B cell (primary cell): Measurements from ENCODE around the gene HOXA1. TPM values are rescaled to one million over a fixed set of nuclear protein-coding genes. Genes with fewer than 3 reads are reported as not detected.

Experiments
- ATAC-seq: fragments of 200-7000 bp; cut with Tn5 transposase; one replicate; pipeline ENCODE4 v1.10.0; 2021; ENCODE audit warnings: low read depth, mild to moderate bottlenecking, moderate number of reproducible peaks, moderate library complexity
- CTCF ChIA-PET: fragments of 350-600 bp; sonication (Branson Sonifier 250); formaldehyde crosslinking; loops from one replicate; lab custom pipeline; 2021; ENCODE audit warnings: antibody characterized with exemption, inconsistent platforms; lab: Charles Lee
- POLR2A ChIA-PET: fragments of 350-600 bp; sonication (Branson Sonifier 250); formaldehyde crosslinking; loops from one replicate; lab custom pipeline; 2021; ENCODE audit warnings: antibody characterized with exemption; lab: Charles Lee
- DNase-seq: peaks from one replicate; pipeline ENCODE4 v3.0.0; 2013
- H2AFZ ChIP-seq: 2 replicates; pipeline ENCODE4 v1.6.1; 2012; ENCODE audit warnings: mild to moderate bottlenecking, low read depth, low read length; ENCODE audit not compliant: insufficient read depth, poor library complexity, severe bottlenecking
- H3K27ac ChIP-seq, 2 donors: 1 replicate in 1 of 2; 2 replicates in 1 of 2; pipeline ENCODE4 v1.5.1; 2012 to 2013; ENCODE audit warnings: low read length in 2 of 2, mild to moderate bottlenecking in 2 of 2, moderate library complexity in 1 of 2
- H3K27me3 ChIP-seq, 4 experiments: fragments of 200-600 bp in 1 of 4; sonication (generic) in 1 of 4; replicated peaks in 1 of 4; 1 replicate in 2 of 4; 2 replicates in 2 of 4; pipeline versions ENCODE4 v1.6.1 to v1.7.0; 2013 to 2016; ENCODE audit warnings: low read length in 3 of 4, mild to moderate bottlenecking in 2 of 4, mixed read lengths in 1 of 4, moderate library complexity in 1 of 4; ENCODE audit not compliant: insufficient read depth in 4 of 4, control insufficient read depth in 3 of 4; ENCODE audit errors: control extremely low read depth in 1 of 4
- H3K36me3 ChIP-seq, 2 experiments: replicated peaks in 1 of 2; 1 replicate in 1 of 2; 2 replicates in 1 of 2; pipeline versions ENCODE4 v1.6.1 to v1.7.1; 2013; ENCODE audit warnings: low read length in 1 of 2; ENCODE audit not compliant: insufficient read depth in 2 of 2, control insufficient read depth in 1 of 2; ENCODE audit errors: control extremely low read depth in 1 of 2, extremely low read depth in 1 of 2
- H3K4me1 ChIP-seq, 2 donors: fragments of 200-600 bp in 1 of 2; sonication (generic) in 1 of 2; 1 replicate in 1 of 2; 2 replicates in 1 of 2; pipeline versions ENCODE4 v1.5.1 to v1.6.1; 2013 to 2017; ENCODE audit warnings: low read length in 2 of 2; ENCODE audit not compliant: control insufficient read depth in 2 of 2, insufficient read depth in 2 of 2
- H3K4me2 ChIP-seq: replicated peaks from 2 replicates; pipeline ENCODE3; 2012; ENCODE audit warnings: mild to moderate bottlenecking, low read depth, low read length; ENCODE audit not compliant: poor library complexity, severe bottlenecking
- H3K4me3 ChIP-seq, 5 experiments: fragments of 200-600 bp in 1 of 5; sonication (generic) in 1 of 5; 1 replicate in 3 of 5; 2 replicates in 2 of 5; pipeline versions ENCODE4 v1.5.1 to v1.7.0; 2011 to 2016; ENCODE audit warnings: low read length in 4 of 5, mild to moderate bottlenecking in 4 of 5, low read depth in 2 of 5, control low read depth in 1 of 5, moderate library complexity in 1 of 5; ENCODE audit not compliant: insufficient read depth in 1 of 5; ENCODE audit errors: control extremely low read depth in 1 of 5, extremely low read depth in 1 of 5
- H3K79me2 ChIP-seq: fragments of 200-600 bp; sonication (generic); one replicate; pipeline ENCODE4 v1.6.0; 2016; ENCODE audit warnings: low read length; ENCODE audit not compliant: control insufficient read depth, insufficient read depth
- H3K9ac ChIP-seq: fragments of 200-600 bp; sonication (generic); 2 replicates; pipeline ENCODE4 v1.6.1; 2017; ENCODE audit warnings: mild to moderate bottlenecking, low read length, moderate library complexity
- H3K9me3 ChIP-seq, 3 donors: one replicate each; pipeline versions ENCODE4 v1.6.1 to v1.7.1; 2013; ENCODE audit warnings: low read length in 2 of 3; ENCODE audit not compliant: control insufficient read depth in 2 of 3, insufficient read depth in 1 of 3; ENCODE audit errors: control extremely low read depth in 1 of 3
- H4K20me1 ChIP-seq: 2 replicates; pipeline ENCODE4 v1.6.0; 2012; ENCODE audit warnings: mild to moderate bottlenecking, low read length; ENCODE audit not compliant: insufficient read depth, control insufficient read depth, poor library complexity, severe bottlenecking
- H3K27ac Mint-ChIP-seq: one replicate; pipeline ENCODE4 v1.8.0; 2021; ENCODE audit warnings: mixed read lengths
- H3K27me3 Mint-ChIP-seq: one replicate; pipeline ENCODE4 v1.8.0; 2021; ENCODE audit warnings: mixed read lengths
- H3K4me1 Mint-ChIP-seq: one replicate; pipeline ENCODE4 v1.8.0; 2021; ENCODE audit warnings: mixed read lengths
- H3K4me3 Mint-ChIP-seq: one replicate; pipeline ENCODE4 v1.8.0; 2021; ENCODE audit warnings: mixed read lengths
- H3K9me3 Mint-ChIP-seq: one replicate; pipeline ENCODE4 v1.8.0; 2022; ENCODE audit warnings: mixed read lengths; ENCODE audit not compliant: insufficient read depth
- CTCF ChIP-seq: fragments of 200-600 bp; IDR thresholded peaks from one replicate; pipeline ENCODE4 v1.8.0; 2022; ENCODE audit warnings: antibody characterized with exemption, mild to moderate bottlenecking
- EZH2 ChIP-seq: IDR thresholded peaks from 2 replicates; pipeline ENCODE4 v1.6.1; 2012; ENCODE audit warnings: borderline replicate concordance, low read depth, mild to moderate bottlenecking, moderate library complexity, low read length; ENCODE audit not compliant: insufficient read depth, poor library complexity, severe bottlenecking
- WGBS: methylation state at CpG from one replicate; pipeline ENCODE4 v1.1.5; 2013; ENCODE audit warnings: missing lambda C conversion rate; ENCODE audit not compliant: insufficient coverage; 5-methylcytosine and 5-hydroxymethylcytosine counted together
- intact Hi-C: fragments of 100-400 bp; cut with micrococcal nuclease; formaldehyde crosslinking; loops from one replicate; pipeline ENCODE4 v1.10.0; 2022
- polyA plus RNA-seq: library from polyadenylated mRNA; depleted of rRNA; stranded (reverse); fragments of >200 nt; gene quantifications from 2 replicates; pipeline ENCODE4 v1.2.3, GENCODE V29; 2012
- total RNA-seq, 2 donors: library from RNA; stranded (reverse); fragments of 120-200 nt in 1 of 2; gene quantifications; 1 replicate in 1 of 2; 2 replicates in 1 of 2; pipeline versions ENCODE4 v1.2.3 to v1.2.4, GENCODE V29; 2013 to 2022

The HOXA1 gene
- total and polyA plus RNA-seq, 2 donors (not counting 1 experiment from before 2014, with no cell fraction given) = 0.13 to 0.37 TPM

- no peaks in the 10 kb centered on the region for H4K20me1 ChIP-seq
- Mint-ChIP-seq H3K4me3 (no peak overlapping the region), H3K9me3 (no peaks in the 10 kb centered on the region), H3K27me3 (peaks cover 13% of the 10 kb centered on the region), H3K4me1 (no peaks in the 10 kb centered on the region), H3K27ac (no peak overlapping the region)
- no peak overlapping the region for H3K4me2 ChIP-seq
- TF ChIP-seq EZH2 (no peak), CTCF (no peak)
- intact Hi-C loops = no loop called here
- 95% methylated on average over 24 of the region's 57 CpGs for WGBS
- DNase-seq (no peak), ATAC-seq (no peak)
- no peaks in the 10 kb centered on the region for H3K36me3 ChIP-seq
- H3K27ac ChIP-seq = no peak overlapping the region
- H3K4me1 ChIP-seq = no peaks in the 10 kb centered on the region
- no peak overlapping the region for H3K9ac ChIP-seq
- no peak overlapping the region for H3K4me3 ChIP-seq
- no peak overlapping the region for H2AFZ ChIP-seq
- H3K27me3 ChIP-seq = peaks cover 0 to 7% (median 0%) of the 10 kb centered on the region in 4 experiments
- peaks cover 0 to 8% (median 0%) of the 10 kb centered on the region in 3 donors for H3K9me3 ChIP-seq
- ChIA-PET POLR2A (no interaction called here), CTCF (no interaction called here)
- H3K79me2 ChIP-seq = no peaks in the 10 kb centered on the region
Observed at GRCh38 chr7:27112955-27113949, 17.5 kb upstream of the HOXA1 start.

- Histone ChIP-seq H3K4me3 (no peak overlapping the region), H3K9me3 (peaks cover 0 to 15% (median 0%) of the 10 kb centered on the region in 3 donors), H2AFZ (no peak overlapping the region), H3K9ac (no peak overlapping the region), H4K20me1 (no peaks in the 10 kb centered on the region), H3K4me2 (no peak overlapping the region), H3K36me3 (no peaks in the 10 kb centered on the region), H3K27ac (no peak overlapping the region), H3K27me3 (peaks cover 0 to 6% (median 0%) of the 10 kb centered on the region in 4 experiments), H3K4me1 (no peaks in the 10 kb centered on the region), H3K79me2 (no peaks in the 10 kb centered on the region)
- H3K4me1 Mint-ChIP-seq = no peaks in the 10 kb centered on the region
- WGBS = no CpG with 5 or more reads among the region's 4 CpGs
- no peaks in the 10 kb centered on the region for H3K9me3 Mint-ChIP-seq
- TF ChIP-seq EZH2 = no peak
- TF ChIP-seq CTCF = no peak
- ATAC-seq (no peak), DNase-seq (no peak)
- CTCF ChIA-PET = no interaction called here
- POLR2A ChIA-PET = no interaction called here
- peaks cover 8% of the 10 kb centered on the region for H3K27me3 Mint-ChIP-seq
- intact Hi-C loops = no loop called here
- no peak overlapping the region for H3K27ac Mint-ChIP-seq
- H3K4me3 Mint-ChIP-seq = no peak overlapping the region
Observed at GRCh38 chr7:27112361-27112760, 16.6 kb upstream of the HOXA1 start.
